Measurements from ENCODE around the gene RYR1. TPM values are rescaled to one million over a fixed set of nuclear protein-coding genes. Genes with fewer than 3 reads are reported as not detected.
"Not testable (repeated sequence)": the region's sequence is repeated elsewhere in the genome, so short reads cannot be mapped to it uniquely, and the experiment has no call there.

RYR1 gene
- total RNA-seq, 1 experiment from 2014 or later, result not detected

DNA sequence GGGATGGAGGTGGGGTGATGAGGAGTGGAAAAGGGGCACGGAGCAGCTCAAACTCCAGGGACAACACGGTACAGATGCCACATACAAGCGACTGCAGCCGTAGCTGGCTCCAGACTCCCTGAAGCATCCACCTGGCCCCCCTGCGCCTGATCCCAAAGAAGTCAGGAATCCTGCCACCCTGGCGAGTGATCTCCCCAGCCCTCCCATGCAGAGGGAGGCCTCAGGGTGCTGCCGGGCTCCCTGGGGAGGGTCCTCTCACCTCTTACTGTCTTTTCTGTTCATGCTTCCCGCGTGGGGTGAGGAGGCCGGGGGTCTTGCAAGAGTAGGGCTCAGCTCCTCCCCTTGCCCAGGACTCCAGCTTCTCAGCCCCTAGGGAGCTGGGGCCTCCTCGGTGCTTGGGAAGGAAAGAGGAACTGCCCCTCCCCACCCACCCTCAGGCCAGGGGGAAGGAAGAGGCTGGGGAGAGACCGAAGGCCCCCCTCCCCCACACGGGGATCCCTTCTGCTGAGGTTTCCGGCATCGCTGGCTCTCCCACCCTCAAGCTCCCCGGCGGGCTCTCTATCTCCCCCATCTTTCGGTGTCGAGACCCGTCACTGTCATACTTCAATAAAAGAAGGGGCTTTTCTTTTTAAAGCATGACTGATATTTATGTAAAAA, 7.6 kb upstream of the RYR1 start, which contains the start of gene RASGRP4:
Gene RASGRP4 (minus strand): TSS at position 410 of the 657 bp plus-strand sequence. CDS start 128 bp downstream, at position 282.
- no peak for DNase-seq (ENCODE audit: low spot score)

GRCh38 chr19:38427035-38427677, 6.3 kb upstream of the RYR1 start:
- DNase-seq (ENCODE audit: low spot score), result not testable (repeated sequence)

- DNase-seq (ENCODE audit: low spot score), result no peak
Observed at GRCh38 chr19:38429055-38429810, 4.3 kb upstream of the RYR1 start.

GRCh38 chr19:38429811-38430156, 3.7 kb upstream of the RYR1 start:
- no peak for DNase-seq (ENCODE audit: low spot score)

GRCh38 chr19:38430931-38431330, 2.6 kb upstream of the RYR1 start:
- DNase-seq (ENCODE audit: low spot score), result no peak

- no peak for DNase-seq (ENCODE audit: low spot score)
Observed at GRCh38 chr19:38434549-38435051, 1.1 kb downstream of the RYR1 start.

DNA sequence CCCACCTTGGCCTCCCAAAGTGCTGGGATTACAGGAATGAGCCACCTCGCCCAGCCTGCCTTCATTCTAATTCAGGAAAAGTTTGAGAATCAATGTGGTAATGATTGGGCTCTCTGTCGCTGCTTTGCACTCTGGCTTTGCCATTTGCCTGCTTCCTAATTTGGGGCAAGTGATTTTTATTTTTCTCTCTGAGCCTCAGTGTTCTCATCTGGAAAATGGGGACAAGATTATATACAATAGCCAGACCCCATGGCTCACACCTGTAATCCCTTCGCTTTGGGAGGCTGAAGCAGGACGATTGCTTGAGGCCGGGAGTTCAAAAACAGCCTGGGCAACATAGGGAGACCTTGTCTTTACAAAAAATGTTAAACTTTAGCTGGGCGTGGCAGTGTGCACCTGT, 3.8 kb downstream of the RYR1 start:
- no peak for DNase-seq (ENCODE audit: low spot score)

DNA sequence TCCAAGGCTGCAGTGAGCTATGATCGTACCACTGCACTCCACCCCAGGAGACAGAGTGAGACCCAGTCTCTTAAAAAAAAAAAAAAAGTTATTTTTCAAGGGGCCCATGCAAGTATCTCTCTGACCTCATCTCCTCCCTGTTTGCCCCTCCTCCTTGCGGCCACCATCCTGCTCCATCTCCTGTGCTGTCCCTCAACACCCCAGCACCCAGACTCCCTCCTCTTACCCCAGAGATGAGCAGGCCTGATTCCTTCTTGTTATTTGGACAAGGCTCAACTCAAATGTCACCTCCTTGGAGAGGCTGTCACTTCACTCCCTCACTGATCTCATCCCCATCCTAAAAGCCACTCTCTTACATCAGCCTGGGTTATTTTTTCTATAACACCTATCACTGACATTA, 4.4 kb downstream of the RYR1 start:
- DNase-seq (ENCODE audit: low spot score), result no peak

GRCh38 chr19:38440592-38440991, 7.1 kb downstream of the RYR1 start:
- no peak for DNase-seq (ENCODE audit: low spot score)

DNA sequence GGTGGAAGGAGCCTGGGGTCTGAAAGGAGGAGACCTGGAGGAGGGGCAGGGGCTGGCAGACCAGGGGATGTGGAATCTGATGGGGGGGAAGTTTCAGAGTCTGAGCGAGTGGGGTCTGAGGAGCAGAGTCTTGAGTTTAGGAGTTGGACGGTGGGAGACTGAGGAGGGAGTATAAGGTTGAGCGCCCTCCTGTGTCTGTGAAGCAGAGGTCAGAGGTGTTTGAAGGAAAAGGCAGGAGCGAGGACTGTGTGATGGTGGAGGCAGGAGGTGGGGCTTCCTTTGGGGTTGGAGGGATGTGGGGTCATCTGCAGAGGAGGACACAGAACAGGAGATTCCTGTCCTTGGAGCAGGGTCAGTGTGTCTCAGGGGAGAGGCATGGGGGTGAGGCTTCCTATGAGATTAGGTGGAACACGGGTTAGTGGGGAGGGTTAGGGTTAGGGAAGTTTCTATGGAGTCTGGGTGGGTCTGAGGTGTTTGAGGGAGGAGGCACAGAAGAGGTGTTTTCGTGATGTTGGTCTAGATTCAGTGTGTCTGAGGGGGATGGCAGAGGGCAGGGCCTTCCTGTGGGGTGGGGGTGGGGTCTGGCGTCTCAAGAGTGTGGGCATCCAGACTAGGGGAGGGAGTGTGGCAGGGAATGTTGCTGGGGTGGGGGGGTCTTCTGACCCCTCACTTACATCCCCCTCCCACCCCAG, 8.3 kb downstream of the RYR1 start:
- no peak for DNase-seq (ENCODE audit: low spot score)

GRCh38 chr19:38442736-38443135, 9.2 kb downstream of the RYR1 start:
- DNase-seq (ENCODE audit: low spot score), result no peak

DNA sequence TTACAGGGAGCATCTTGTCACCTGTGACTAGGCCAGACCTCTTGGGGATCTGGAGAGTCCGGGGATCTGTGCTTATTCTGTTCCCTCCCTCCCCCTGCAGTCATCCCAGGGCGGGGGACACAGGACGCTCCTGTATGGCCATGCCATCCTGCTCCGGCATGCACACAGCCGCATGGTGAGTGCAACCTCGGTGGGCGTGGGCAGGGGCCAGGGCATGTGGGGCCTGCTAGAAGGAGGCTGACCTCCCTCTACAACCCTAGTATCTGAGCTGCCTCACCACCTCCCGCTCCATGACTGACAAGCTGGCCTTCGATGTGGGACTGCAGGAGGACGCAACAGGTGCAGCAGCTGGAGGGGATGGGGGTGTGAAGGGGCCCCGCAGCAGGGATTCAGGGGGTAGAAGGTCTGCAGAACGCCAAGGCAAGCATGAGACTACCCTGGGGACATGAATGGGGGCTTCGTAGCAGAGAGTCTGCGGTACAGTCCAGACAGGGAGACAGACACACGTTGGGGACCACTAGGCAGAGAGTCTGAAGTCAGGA, 10.0 kb downstream of the RYR1 start:
- no peak for DNase-seq (ENCODE audit: low spot score)

- no peak for DNase-seq (ENCODE audit: low spot score)
Observed at GRCh38 chr19:38444026-38444425, 10.5 kb downstream of the RYR1 start.

GRCh38 chr19:38445362-38445761, 11.9 kb downstream of the RYR1 start:
- DNase-seq (ENCODE audit: low spot score), result no peak

GRCh38 chr19:38448225-38448624, 14.7 kb downstream of the RYR1 start:
- DNase-seq (ENCODE audit: low spot score), result no peak

GRCh38 chr19:38449518-38449917, 16.0 kb downstream of the RYR1 start:
- no peak for DNase-seq (ENCODE audit: low spot score)

GRCh38 chr19:38451036-38451435, 17.5 kb downstream of the RYR1 start:
- DNase-seq (ENCODE audit: low spot score), result no peak

- no peak for DNase-seq (ENCODE audit: low spot score)
Observed at GRCh38 chr19:38451629-38452028, 18.1 kb downstream of the RYR1 start.

DNA sequence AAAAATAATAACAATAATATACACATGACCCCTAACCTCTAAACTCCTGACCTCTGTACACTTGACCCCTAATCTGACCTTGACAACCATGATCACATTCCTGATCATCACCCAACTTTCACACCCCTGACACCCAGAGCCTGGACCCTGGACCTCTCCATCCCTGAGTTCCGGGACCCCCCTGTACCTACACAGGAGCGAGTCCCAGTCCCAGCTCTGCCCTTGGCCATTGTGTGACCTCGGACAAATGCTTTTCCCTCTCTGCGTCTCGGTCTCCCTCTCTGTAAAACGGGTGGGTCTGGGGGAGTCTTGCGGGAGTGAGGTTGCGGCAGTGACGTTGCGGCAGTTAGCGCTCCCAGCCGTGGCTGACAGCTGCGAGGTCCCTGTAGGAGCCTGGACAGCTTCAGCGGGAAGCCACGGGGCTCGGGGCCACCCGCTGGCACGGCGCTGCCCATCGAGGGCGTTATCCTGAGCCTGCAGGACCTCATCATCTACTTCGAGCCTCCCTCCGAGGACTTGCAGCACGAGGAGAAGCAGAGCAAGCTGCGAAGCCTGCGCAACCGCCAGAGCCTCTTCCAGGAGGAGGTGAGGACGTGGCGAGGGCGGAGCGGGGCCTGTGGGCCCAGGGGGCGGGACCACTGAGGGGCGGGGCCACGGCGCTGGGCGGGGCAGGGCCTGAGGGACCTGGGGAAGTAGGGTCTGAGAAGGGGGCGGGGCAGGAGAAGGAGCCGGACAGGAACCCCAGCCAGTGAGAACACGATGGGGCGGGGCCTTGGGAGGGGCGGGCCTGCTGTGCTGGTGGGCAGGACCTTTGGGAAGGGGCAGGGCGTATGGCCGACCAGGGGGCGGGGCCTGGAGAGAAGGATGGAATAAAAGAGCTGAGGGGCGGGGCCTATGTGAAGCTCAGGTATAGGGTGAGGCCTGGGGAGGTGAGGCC, 19.2 kb downstream of the RYR1 start:
- no peak for DNase-seq (ENCODE audit: low spot score)

- DNase-seq (ENCODE audit: low spot score), result no peak
Observed at GRCh38 chr19:38453596-38453995, 20.1 kb downstream of the RYR1 start.

DNA sequence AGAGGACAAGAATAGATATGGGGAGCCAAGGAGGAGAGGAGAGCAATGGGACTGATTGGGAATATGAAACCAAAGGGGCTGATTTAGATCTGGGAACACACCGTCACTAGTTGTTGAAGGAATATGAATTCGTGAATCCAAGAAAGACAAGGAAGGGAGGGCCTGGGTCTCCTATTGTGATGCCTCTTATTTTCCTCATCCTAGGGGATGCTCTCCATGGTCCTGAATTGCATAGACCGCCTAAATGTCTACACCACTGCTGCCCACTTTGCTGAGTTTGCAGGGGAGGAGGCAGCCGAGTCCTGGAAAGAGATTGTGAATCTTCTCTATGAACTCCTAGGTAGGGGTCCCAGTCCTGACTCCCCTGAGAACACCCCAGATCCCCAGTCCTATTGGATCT, 21.5 kb downstream of the RYR1 start:
- DNase-seq (ENCODE audit: low spot score), result no peak

Data from H4 (cell line).